ENCODE results near the gene NT5DC1. TPM values are rescaled to one million over a fixed set of nuclear protein-coding genes. Genes with fewer than 3 reads are reported as not detected.

The NT5DC1 gene
- polyA plus RNA-seq, 1 of the 3 experiments (the other 2 are of a cell fraction) = 20.3 TPM

DNA sequence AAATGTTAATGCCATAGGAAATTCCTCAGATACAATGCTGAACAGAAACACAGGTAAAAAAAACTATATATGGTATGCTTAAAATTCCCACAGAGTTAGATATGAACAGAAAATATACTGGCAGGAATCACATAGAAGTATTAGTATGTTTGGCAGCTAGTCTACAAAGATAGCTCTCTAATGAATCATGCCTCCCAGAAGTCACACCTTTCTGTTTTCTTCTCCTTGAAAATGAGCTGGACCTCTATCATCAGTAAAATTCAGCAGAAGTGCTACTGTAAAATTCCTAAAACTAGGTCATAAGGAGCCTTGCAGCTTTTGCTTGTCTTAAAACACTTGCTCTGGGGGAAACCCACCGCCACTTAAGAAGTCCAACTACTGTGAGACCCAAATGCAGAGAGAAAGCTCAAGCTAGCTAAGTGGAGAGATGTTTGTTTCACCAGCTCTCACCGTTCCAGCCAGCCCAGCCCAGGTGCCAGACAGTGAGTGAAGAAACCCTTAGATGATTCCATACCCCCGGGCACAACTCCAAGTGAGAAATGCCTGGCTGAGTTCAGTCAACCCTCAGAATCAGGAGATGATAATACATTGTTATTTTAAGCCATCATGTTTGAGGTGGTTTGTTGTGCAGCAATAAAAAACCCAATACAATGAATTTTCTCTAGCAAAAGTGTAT is 110.2 kb downstream of the NT5DC1 start:
- H3K36me3 ChIP-seq (replicated peaks in 1 of 2; ENCODE audit: control insufficient read depth in 1 of 2, insufficient read depth in 2 of 2, low read length in 1 of 2) = no peaks in the 10 kb centered on the region
- H3K4me2 ChIP-seq = no peak overlapping the region
- H3K9me2 ChIP-seq = no peaks in the 10 kb centered on the region
- no peak for DNase-seq
- peaks cover 5 to 34% of the 10 kb centered on the region in 2 experiments; a peak in 2 of 4 replicates for H3K4me1 ChIP-seq (ENCODE audit: control insufficient read depth in 1 of 2, insufficient read depth in 2 of 2, low read depth in 1 of 2, low read length in 1 of 2)
- no peaks in the 10 kb centered on the region for H4K20me1 ChIP-seq (ENCODE audit: insufficient read depth)
- H3K4me3 ChIP-seq (ENCODE audit: low read depth in 2 of 2, low read length in 1 of 2) = no peak overlapping the region
- WGBS (ENCODE audit: low lambda C conversion rate) = 48% methylated on average over 3 of the region's 3 CpGs
- ChIA-PET CTCF (interaction anchor here (0.8 to 1.9 kb wide), 4 partner anchors 32 to 99 kb away, joined by 3 to 8 read pairs (median 3); no protein-coding TSS in a partner anchor), POLR2A (no interaction called here)
- TF ChIP-seq, protein P1, sequence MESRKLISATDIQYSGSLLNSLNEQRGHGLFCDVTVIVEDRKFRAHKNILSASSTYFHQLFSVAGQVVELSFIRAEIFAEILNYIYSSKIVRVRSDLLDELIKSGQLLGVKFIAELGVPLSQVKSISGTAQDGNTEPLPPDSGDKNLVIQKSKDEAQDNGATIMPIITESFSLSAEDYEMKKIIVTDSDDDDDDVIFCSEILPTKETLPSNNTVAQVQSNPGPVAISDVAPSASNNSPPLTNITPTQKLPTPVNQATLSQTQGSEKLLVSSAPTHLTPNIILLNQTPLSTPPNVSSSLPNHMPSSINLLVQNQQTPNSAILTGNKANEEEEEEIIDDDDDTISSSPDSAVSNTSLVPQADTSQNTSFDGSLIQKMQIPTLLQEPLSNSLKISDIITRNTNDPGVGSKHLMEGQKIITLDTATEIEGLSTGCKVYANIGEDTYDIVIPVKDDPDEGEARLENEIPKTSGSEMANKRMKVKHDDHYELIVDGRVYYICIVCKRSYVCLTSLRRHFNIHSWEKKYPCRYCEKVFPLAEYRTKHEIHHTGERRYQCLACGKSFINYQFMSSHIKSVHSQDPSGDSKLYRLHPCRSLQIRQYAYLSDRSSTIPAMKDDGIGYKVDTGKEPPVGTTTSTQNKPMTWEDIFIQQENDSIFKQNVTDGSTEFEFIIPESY (IDR thresholded peaks at IDR 0.05; ENCODE audit: borderline replicate concordance, low read depth) = no peak
- peak; percentile 46; the same call in 1 of the 2 replicates for TF ChIP-seq TCF12 (IDR thresholded peaks at IDR 0.05)
- H3K27me3 ChIP-seq (ENCODE audit: insufficient read depth) = no peaks in the 10 kb centered on the region
- H3K9me3 ChIP-seq = no peaks in the 10 kb centered on the region
- H3K27ac ChIP-seq (ENCODE audit: low read depth in 2 of 2, low read length in 1 of 2) = peak overlapping the region in 1 of 2 experiments; percentile 77; a peak in 1 of 4 replicates
- no peak overlapping the region for H2AFZ ChIP-seq (ENCODE audit: low read depth)
- H3K9ac ChIP-seq = no peak overlapping the region
- peaks cover 3% of the 10 kb centered on the region for H3F3A ChIP-seq (replicated peaks; ENCODE audit: insufficient read depth)
- H3K79me2 ChIP-seq (ENCODE audit: insufficient read depth) = no peaks in the 10 kb centered on the region

DNA sequence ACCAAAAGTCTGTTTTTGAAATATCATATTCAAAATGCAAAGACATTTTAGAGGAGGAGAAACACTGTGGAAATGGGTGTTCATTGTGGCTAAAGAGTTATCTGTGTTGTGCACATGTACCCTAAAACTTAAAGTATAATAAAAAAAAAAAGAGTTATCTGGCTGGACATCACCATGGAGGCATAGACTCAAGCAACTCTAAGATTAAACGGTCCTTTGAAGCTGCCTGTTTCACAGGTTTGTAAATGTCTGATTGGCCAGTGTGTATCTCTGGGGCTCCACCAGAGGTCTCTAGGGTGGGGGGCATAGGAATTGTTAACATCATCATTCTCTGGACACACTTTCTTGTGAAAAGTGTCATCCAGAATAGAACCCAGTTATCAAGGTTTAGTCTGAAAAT is 114.0 kb downstream of the NT5DC1 start:
- H3K4me1 ChIP-seq (ENCODE audit: control insufficient read depth in 1 of 2, insufficient read depth in 2 of 2, low read depth in 1 of 2, low read length in 1 of 2) = peaks cover 5 to 16% of the 10 kb centered on the region in 2 experiments; a peak in 2 of 4 replicates
- H2AFZ ChIP-seq (ENCODE audit: low read depth) = no peak overlapping the region
- H3K9me2 ChIP-seq = no peaks in the 10 kb centered on the region
- H3K9ac ChIP-seq = no peak overlapping the region
- ChIA-PET POLR2A (no interaction called here), CTCF (interaction anchor here (1.0 to 1.3 kb wide), 3 partner anchors 73 to 357 kb away, joined by 3 read pairs; partner anchors contain the start of gene RWDD1)
- no peak for DNase-seq
- H3K4me3 ChIP-seq (ENCODE audit: low read depth in 2 of 2, low read length in 1 of 2) = no peak overlapping the region
- WGBS (ENCODE audit: low lambda C conversion rate) = 65% methylated on average over 1 of the region's 1 CpG
- H3K27me3 ChIP-seq (ENCODE audit: insufficient read depth) = no peaks in the 10 kb centered on the region
- H3K79me2 ChIP-seq (ENCODE audit: insufficient read depth) = no peaks in the 10 kb centered on the region
- H3K27ac ChIP-seq (ENCODE audit: low read depth in 2 of 2, low read length in 1 of 2) = no peak overlapping the region
- H3F3A ChIP-seq (replicated peaks; ENCODE audit: insufficient read depth) = peaks cover 13% of the 10 kb centered on the region
- H3K36me3 ChIP-seq (replicated peaks in 1 of 2; ENCODE audit: control insufficient read depth in 1 of 2, insufficient read depth in 2 of 2, low read length in 1 of 2) = no peaks in the 10 kb centered on the region
- H3K4me2 ChIP-seq = no peak overlapping the region
- H4K20me1 ChIP-seq (ENCODE audit: insufficient read depth) = no peaks in the 10 kb centered on the region
- no peaks in the 10 kb centered on the region for H3K9me3 ChIP-seq
- no peak for TF ChIP-seq CHD2 (IDR thresholded peaks at IDR 0.05; ENCODE audit: low read length, partially characterized antibody)
- TF ChIP-seq NRF1 (IDR thresholded peaks at IDR 0.05; ENCODE audit: low read depth, low read length) = no peak
- no peak for TF ChIP-seq GATA2 (CRISPR knock-in tag; IDR thresholded peaks at IDR 0.05)
- TF ChIP-seq RXRA (IDR thresholded peaks at IDR 0.05; ENCODE audit: borderline replicate concordance, low read depth) = no peak
- no peak for TF ChIP-seq POLR2AphosphoS5 (IDR thresholded peaks at IDR 0.05; ENCODE audit: low read depth, low read length)
- TF ChIP-seq, protein P2, sequence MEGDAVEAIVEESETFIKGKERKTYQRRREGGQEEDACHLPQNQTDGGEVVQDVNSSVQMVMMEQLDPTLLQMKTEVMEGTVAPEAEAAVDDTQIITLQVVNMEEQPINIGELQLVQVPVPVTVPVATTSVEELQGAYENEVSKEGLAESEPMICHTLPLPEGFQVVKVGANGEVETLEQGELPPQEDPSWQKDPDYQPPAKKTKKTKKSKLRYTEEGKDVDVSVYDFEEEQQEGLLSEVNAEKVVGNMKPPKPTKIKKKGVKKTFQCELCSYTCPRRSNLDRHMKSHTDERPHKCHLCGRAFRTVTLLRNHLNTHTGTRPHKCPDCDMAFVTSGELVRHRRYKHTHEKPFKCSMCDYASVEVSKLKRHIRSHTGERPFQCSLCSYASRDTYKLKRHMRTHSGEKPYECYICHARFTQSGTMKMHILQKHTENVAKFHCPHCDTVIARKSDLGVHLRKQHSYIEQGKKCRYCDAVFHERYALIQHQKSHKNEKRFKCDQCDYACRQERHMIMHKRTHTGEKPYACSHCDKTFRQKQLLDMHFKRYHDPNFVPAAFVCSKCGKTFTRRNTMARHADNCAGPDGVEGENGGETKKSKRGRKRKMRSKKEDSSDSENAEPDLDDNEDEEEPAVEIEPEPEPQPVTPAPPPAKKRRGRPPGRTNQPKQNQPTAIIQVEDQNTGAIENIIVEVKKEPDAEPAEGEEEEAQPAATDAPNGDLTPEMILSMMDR (IDR thresholded peaks at IDR 0.05) = no peak
- TF ChIP-seq RFX5 (IDR thresholded peaks at IDR 0.05; ENCODE audit: low read length) = no peak
- TF ChIP-seq RCOR1 (IDR thresholded peaks at IDR 0.05; ENCODE audit: low read length) = no peak
- TF ChIP-seq, protein P3, sequence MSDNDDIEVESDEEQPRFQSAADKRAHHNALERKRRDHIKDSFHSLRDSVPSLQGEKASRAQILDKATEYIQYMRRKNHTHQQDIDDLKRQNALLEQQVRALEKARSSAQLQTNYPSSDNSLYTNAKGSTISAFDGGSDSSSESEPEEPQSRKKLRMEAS (IDR thresholded peaks at IDR 0.05; ENCODE audit: low read depth) = no peak
- TF ChIP-seq GABPA (IDR thresholded peaks at IDR 0.05; ENCODE audit: low read depth) = no peak
- TF ChIP-seq ELF1 (IDR thresholded peaks at IDR 0.05) = no peak
- no peak for TF ChIP-seq MEF2A (IDR thresholded peaks at IDR 0.05; ENCODE audit: borderline replicate concordance, low read depth)
- no peak for TF ChIP-seq NFIC (IDR thresholded peaks at IDR 0.05; ENCODE audit: borderline replicate concordance)
- TF ChIP-seq EP300 (IDR thresholded peaks at IDR 0.05; ENCODE audit: borderline replicate concordance in 1 of 2, low read depth in 1 of 2, low read length in 1 of 2) = no peak
- TF ChIP-seq EZH2phosphoT487 (IDR thresholded peaks at IDR 0.05; ENCODE audit: borderline replicate concordance, low read depth) = no peak
- TF ChIP-seq, protein P4, sequence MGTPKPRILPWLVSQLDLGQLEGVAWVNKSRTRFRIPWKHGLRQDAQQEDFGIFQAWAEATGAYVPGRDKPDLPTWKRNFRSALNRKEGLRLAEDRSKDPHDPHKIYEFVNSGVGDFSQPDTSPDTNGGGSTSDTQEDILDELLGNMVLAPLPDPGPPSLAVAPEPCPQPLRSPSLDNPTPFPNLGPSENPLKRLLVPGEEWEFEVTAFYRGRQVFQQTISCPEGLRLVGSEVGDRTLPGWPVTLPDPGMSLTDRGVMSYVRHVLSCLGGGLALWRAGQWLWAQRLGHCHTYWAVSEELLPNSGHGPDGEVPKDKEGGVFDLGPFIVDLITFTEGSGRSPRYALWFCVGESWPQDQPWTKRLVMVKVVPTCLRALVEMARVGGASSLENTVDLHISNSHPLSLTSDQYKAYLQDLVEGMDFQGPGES (IDR thresholded peaks at IDR 0.05; ENCODE audit: low read depth, low read length) = no peak
